K562 (cell line): ENCODE results near the gene CLCF1. TPM values are rescaled to one million over a fixed set of nuclear protein-coding genes. Genes with fewer than 3 reads are reported as not detected.

ENCODE experiments used
- ATAC-seq: fragments of 200-7000 bp; cut with Tn5 transposase; 3 replicates; pipeline ENCODE4 v1.9.1; 2020; ENCODE audit warnings: moderate library complexity
- BruUV-seq: library from RNA; stranded (reverse); fragments of 400-500 nt; replicated peaks from 2 replicates; lab custom pipeline; 2021; lab: Mats Ljungman, UMichigan
- CTCF ChIA-PET: fragments of 300-600 bp; formaldehyde crosslinking; extraction: SDS; loops from one replicate; lab custom pipeline; 2021; ENCODE audit warnings: low intra/inter-chr PET ratio; lab: Yijun Ruan, JAX
- POLR2A ChIA-PET: fragments of 300-600, 350-650 bp; sonication (Branson Sonifier 250); formaldehyde crosslinking; extraction: SDS; loops from one replicate; lab custom pipeline; 2021; ENCODE audit warnings: antibody characterized with exemption, inconsistent platforms; lab: Yijun Ruan, JAX
- DNase-seq, 4 experiments: peaks; one replicate each; pipeline versions ENCODE4 v3.0.0 to v3.0.0-alpha.2; 2011 to 2018; ENCODE audit warnings: low spot score in 3 of 4, mixed read lengths in 3 of 4; ENCODE audit errors: extremely low read depth in 1 of 4
- FAIRE-seq: peaks from 2 replicates; lab custom pipeline; 2011; peaks lifted over from hg19 to GRCh38; lab: Jason Lieb, UNC
- H2AFZ ChIP-seq: 2 replicates; pipeline ENCODE4 v1.6.0; 2011; ENCODE audit warnings: low read depth, low read length, control low read depth, inconsistent platforms
- H3K27ac ChIP-seq: fragments of 200-600 bp; 3 replicates; pipeline ENCODE4 v1.8.0; 2011; ENCODE audit warnings: low read depth, mild to moderate bottlenecking, control low read depth, inconsistent platforms, low read length, moderate library complexity, mixed read lengths; ENCODE audit errors: extremely low read depth
- H3K27me3 ChIP-seq, 2 experiments: fragments of 300-600 bp in 1 of 2; 2 replicates in 1 of 2; 3 replicates in 1 of 2; pipeline versions ENCODE4 v1.6.0 to v1.8.0; 2011; ENCODE audit warnings: inconsistent platforms in 2 of 2, low read length in 2 of 2, mild to moderate bottlenecking in 1 of 2, mixed read lengths in 1 of 2, moderate library complexity in 1 of 2; ENCODE audit not compliant: control insufficient read depth in 2 of 2, insufficient read depth in 2 of 2
- H3K36me3 ChIP-seq: fragments of 300-600 bp; 3 replicates; pipeline ENCODE4 v1.8.0; 2011; ENCODE audit warnings: mild to moderate bottlenecking, low read length, inconsistent platforms; ENCODE audit not compliant: control insufficient read depth, insufficient read depth
- H3K4me1 ChIP-seq, 2 experiments: fragments of 200-600 bp in 1 of 2; replicated peaks in 1 of 2; 2 replicates in 1 of 2; 3 replicates in 1 of 2; pipeline versions ENCODE4 v1.5.1 to v1.8.0; 2011; ENCODE audit warnings: inconsistent platforms in 2 of 2, low read length in 2 of 2, mild to moderate bottlenecking in 1 of 2, mixed read lengths in 1 of 2, moderate library complexity in 1 of 2; ENCODE audit not compliant: control insufficient read depth in 2 of 2, insufficient read depth in 2 of 2
- H3K4me2 ChIP-seq: 2 replicates; pipeline ENCODE4 v1.6.1; 2011; ENCODE audit warnings: low read length, control low read depth, inconsistent platforms, mixed read lengths; ENCODE audit not compliant: insufficient read depth
- H3K4me3 ChIP-seq: fragments of 200-600 bp; sonication (generic), shearing (Covaris generic); 2 replicates; pipeline ENCODE4 v1.5.1; 2016; ENCODE audit warnings: control low read depth, inconsistent platforms
- H3K79me2 ChIP-seq: fragments of 200-600 bp; 3 replicates; pipeline ENCODE4 v1.8.0; 2011; ENCODE audit warnings: low read length, inconsistent platforms; ENCODE audit not compliant: control insufficient read depth, insufficient read depth
- H3K9ac ChIP-seq, 2 experiments: 2 replicates each; pipeline versions ENCODE4 v1.6.0 to v1.6.1; 2011; ENCODE audit warnings: low read depth in 2 of 2, low read length in 2 of 2, control low read depth in 1 of 2, inconsistent platforms in 1 of 2, mild to moderate bottlenecking in 1 of 2, mixed read lengths in 1 of 2; ENCODE audit not compliant: insufficient read depth in 1 of 2
- H3K9me1 ChIP-seq: one replicate; pipeline ENCODE4 v1.6.0; 2011; ENCODE audit warnings: inconsistent platforms, mild to moderate bottlenecking, low read length, moderate library complexity; ENCODE audit not compliant: control insufficient read depth, insufficient read depth
- H3K9me3 ChIP-seq: replicated peaks from 2 replicates; pipeline ENCODE4 v1.5.1; 2011; ENCODE audit warnings: low read depth, low read length, inconsistent platforms; ENCODE audit not compliant: control insufficient read depth, insufficient read depth
- H4K20me1 ChIP-seq: replicated peaks from 2 replicates; pipeline ENCODE4 v1.6.1; 2011; ENCODE audit warnings: low read length, inconsistent platforms, mixed read lengths; ENCODE audit not compliant: control insufficient read depth, insufficient read depth
- RAD51 ChIP-seq: fragments of 450-650 bp; IDR thresholded peaks from 2 replicates; pipeline ENCODE4 v1.7.1; 2016; ENCODE audit warnings: low read depth, mild to moderate bottlenecking, borderline replicate concordance
- TCF7 ChIP-seq: sonication (generic); IDR thresholded peaks from 2 replicates; pipeline ENCODE4 v1.6.1; 2016; ENCODE audit warnings: antibody characterized with exemption, borderline replicate concordance
- XRCC4 ChIP-seq: IDR thresholded peaks from one replicate; pipeline ENCODE4 v1.6.1; 2011; ENCODE audit not compliant: insufficient read depth, insufficient read length; ENCODE audit errors: extremely low read depth
- WGBS: fragments of 100-300 bp; shearing (Covaris generic); methylation state at CpG from one replicate; pipeline ENCODE4 v1.1.6; 2016; ENCODE audit warnings: low coverage, mixed read lengths; ENCODE audit not compliant: insufficient coverage; ENCODE audit errors: missing lambda C conversion rate; 5-methylcytosine and 5-hydroxymethylcytosine counted together
- in situ Hi-C: fragments of 300-500 bp; cut with MboI; formaldehyde crosslinking; loops from 4 replicates; pipeline ENCODE4 v1.15.0; 2018; ENCODE audit warnings: inconsistent platforms, mixed read lengths
- intact Hi-C: fragments of 100-400 bp; cut with micrococcal nuclease; formaldehyde crosslinking; loops from 2 replicates; pipeline ENCODE4 v1.14.2; 2022
- polyA plus RNA-seq, 8 experiments: library from polyadenylated mRNA; depleted of rRNA in 4 of 8; stranded (reverse) in 5 of 8; unstranded in 3 of 8; fragments of >200 nt; fragmentation: Nextera tagmentation in 2 of 8; fragmentation: Illumina TruSeq in 1 of 8; extraction: Ambion mirVana in 2 of 8; extraction: Trizol in 1 of 8; gene quantifications; 2 replicates each; pipeline versions ENCODE4 v1.2.1 to v1.2.3, GENCODE V29; 2011 to 2014; ENCODE audit warnings: inconsistent platforms in 1 of 8, missing spikeins in 1 of 8
- total RNA-seq, 7 experiments: library from RNA; depleted of rRNA in 6 of 7; stranded (reverse); fragments of >200 nt in 6 of 7; fragmentation: Illumina TruSeq in 2 of 7; extraction: Trizol in 2 of 7; gene quantifications; 2 replicates each; pipeline versions ENCODE4 v1.2.1 to v1.2.3, GENCODE V29; 2011 to 2021; ENCODE audit warnings: low replicate concordance in 1 of 7
- TF ChIP-seq, protein P1 (sequence below), 2 experiments: IDR thresholded peaks; 2 replicates each; pipeline ENCODE4 v1.6.1; 2011; ENCODE audit warnings: borderline replicate concordance in 1 of 2, control low read depth in 1 of 2, low read depth in 1 of 2, low read length in 1 of 2, mild to moderate bottlenecking in 1 of 2, mixed read lengths in 1 of 2, moderate library complexity in 1 of 2; ENCODE audit not compliant: insufficient read depth in 1 of 2, insufficient read length in 1 of 2, poor library complexity in 1 of 2, severe bottlenecking in 1 of 2; ENCODE audit errors: extremely low read depth in 1 of 2
- TF ChIP-seq, protein P2 (sequence below), 2 experiments: IDR thresholded peaks; 2 replicates each; pipeline ENCODE4 v1.6.1; 2012; ENCODE audit warnings: improper control_type of control experiment in 2 of 2, low read depth in 2 of 2, low read length in 2 of 2, borderline replicate concordance in 1 of 2
- TF ChIP-seq, protein P3 (sequence below): sonication (generic); formaldehyde crosslinking; IDR thresholded peaks from 2 replicates; pipeline ENCODE4 v1.8.1; 2022; ENCODE audit warnings: missing genetic modification reagents

CLCF1 gene
- total and polyA plus RNA-seq, 9 of the 15 experiments (the other 6 are each of a cell fraction or from before 2014, with no cell fraction given) = 0.49 to 5.8 (median 3.0) TPM

DNA sequence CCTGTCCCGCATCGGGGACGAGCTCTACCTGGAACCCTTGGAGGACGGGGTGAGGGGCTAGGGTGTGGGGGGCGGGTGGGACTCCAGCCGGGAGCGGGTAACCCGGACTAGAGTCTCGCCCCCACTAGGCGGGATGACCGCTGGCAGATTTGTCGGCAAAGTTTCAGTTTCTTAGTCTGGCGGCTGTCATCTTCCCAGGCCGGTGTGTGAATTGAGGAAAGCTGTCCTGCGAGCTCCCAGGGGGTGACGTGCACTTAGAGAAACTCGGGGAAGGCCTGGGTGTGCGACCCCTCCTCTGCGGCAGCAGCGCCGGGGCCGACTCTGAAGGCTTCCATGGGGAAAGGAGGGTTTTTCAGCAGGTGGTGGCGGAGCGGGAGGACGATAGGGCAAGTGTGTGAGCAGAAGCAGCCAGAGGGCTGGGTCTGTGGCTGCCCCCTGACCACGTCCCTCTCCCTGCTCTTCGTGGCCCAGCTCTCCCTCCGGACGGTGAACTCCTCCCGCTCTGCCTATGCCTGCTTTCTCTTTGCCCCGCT, 18.9 kb upstream of the CLCF1 start:
- TSS peak; percentile 63 for BruUV-seq
- ATAC-seq (peak; percentile 14), FAIRE-seq (peak; percentile 44), DNase-seq (peak in 1 of 4 experiments; percentile 36)
- Histone ChIP-seq H3K4me2 (peak overlapping the region; percentile 91), H3K79me2 (peaks cover 25% of the 10 kb centered on the region), H3K9me1 (peaks cover 3% of the 10 kb centered on the region), H3K27ac (peak overlapping the region; percentile 82), H3K9ac (peak overlapping the region; percentile 82 to 100), H3K27me3 (no peaks in the 10 kb centered on the region), H3K9me3 (no peaks in the 10 kb centered on the region), H3K4me1 (peaks cover 6 to 67% of the 10 kb centered on the region in 2 experiments; a peak in 4 of 5 replicates), H3K4me3 (peak overlapping the region; percentile 73), H4K20me1 (no peaks in the 10 kb centered on the region; the same call in 1 of the 2 replicates), H2AFZ (peak overlapping the region; percentile 90), H3K36me3 (peaks cover 36% of the 10 kb centered on the region; the same call in 2 of the 3 replicates)
- ChIA-PET CTCF (no interaction called here), POLR2A (interaction anchor here (0.9 to 2.4 kb wide), 4 partner anchors 9 to 30 kb away, joined by 3 to 14 read pairs (median 8); partner anchors contain the start of gene PPP1CA)
- in situ Hi-C loops = no loop called here
- TF ChIP-seq, protein P1, sequence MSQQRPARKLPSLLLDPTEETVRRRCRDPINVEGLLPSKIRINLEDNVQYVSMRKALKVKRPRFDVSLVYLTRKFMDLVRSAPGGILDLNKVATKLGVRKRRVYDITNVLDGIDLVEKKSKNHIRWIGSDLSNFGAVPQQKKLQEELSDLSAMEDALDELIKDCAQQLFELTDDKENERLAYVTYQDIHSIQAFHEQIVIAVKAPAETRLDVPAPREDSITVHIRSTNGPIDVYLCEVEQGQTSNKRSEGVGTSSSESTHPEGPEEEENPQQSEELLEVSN (IDR thresholded peaks at IDR 0.05; ENCODE audit: borderline replicate concordance in 1 of 2, extremely low read depth in 1 of 2, insufficient read depth in 1 of 2, insufficient read length in 1 of 2, low read depth in 1 of 2, low read length in 1 of 2, poor library complexity in 1 of 2, severe bottlenecking in 1 of 2) = peak in 1 of 2 experiments; percentile 17
- TF ChIP-seq TCF7 (no peak), XRCC4 (no peak), RAD51 (no peak)
- TF ChIP-seq, protein P2, sequence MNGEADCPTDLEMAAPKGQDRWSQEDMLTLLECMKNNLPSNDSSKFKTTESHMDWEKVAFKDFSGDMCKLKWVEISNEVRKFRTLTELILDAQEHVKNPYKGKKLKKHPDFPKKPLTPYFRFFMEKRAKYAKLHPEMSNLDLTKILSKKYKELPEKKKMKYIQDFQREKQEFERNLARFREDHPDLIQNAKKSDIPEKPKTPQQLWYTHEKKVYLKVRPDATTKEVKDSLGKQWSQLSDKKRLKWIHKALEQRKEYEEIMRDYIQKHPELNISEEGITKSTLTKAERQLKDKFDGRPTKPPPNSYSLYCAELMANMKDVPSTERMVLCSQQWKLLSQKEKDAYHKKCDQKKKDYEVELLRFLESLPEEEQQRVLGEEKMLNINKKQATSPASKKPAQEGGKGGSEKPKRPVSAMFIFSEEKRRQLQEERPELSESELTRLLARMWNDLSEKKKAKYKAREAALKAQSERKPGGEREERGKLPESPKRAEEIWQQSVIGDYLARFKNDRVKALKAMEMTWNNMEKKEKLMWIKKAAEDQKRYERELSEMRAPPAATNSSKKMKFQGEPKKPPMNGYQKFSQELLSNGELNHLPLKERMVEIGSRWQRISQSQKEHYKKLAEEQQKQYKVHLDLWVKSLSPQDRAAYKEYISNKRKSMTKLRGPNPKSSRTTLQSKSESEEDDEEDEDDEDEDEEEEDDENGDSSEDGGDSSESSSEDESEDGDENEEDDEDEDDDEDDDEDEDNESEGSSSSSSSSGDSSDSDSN (IDR thresholded peaks at IDR 0.05; ENCODE audit: borderline replicate concordance in 1 of 2, low read depth in 2 of 2, low read length in 2 of 2) = peak in 1 of 2 experiments; percentile 30; a peak in 1 of 4 replicates
- TF ChIP-seq, protein P3, sequence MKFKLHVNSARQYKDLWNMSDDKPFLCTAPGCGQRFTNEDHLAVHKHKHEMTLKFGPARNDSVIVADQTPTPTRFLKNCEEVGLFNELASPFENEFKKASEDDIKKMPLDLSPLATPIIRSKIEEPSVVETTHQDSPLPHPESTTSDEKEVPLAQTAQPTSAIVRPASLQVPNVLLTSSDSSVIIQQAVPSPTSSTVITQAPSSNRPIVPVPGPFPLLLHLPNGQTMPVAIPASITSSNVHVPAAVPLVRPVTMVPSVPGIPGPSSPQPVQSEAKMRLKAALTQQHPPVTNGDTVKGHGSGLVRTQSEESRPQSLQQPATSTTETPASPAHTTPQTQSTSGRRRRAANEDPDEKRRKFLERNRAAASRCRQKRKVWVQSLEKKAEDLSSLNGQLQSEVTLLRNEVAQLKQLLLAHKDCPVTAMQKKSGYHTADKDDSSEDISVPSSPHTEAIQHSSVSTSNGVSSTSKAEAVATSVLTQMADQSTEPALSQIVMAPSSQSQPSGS (CRISPR knock-in tag) = 0 out of 2 replicates have a peak, but pooled peaks have one; percentile 5
- WGBS = 8% methylated on average over 25 of the region's 31 CpGs
- intact Hi-C loops = no loop called here
